Left lung (tissue), 10 donors: ENCODE data around the gene SEC14L1. TPM values are rescaled to one million over a fixed set of nuclear protein-coding genes. Genes with fewer than 3 reads are reported as not detected.

Experiments used
- ATAC-seq: fragments of 200-7000 bp; cut with Tn5 transposase; one replicate; pipeline ENCODE4 v1.9.1; 2020; ENCODE audit warnings: moderate library complexity
- DNase-seq, 4 donors: peaks; one replicate each; pipeline ENCODE4 v3.0.0-alpha.2; 2013 to 2020
- H3K27ac ChIP-seq, 2 donors: fragments of 200-600 bp; sonication (generic) in 1 of 2; one replicate each; pipeline versions ENCODE4 v1.5.0 to v1.8.0; 2020 to 2021
- H3K27me3 ChIP-seq, 2 donors: fragments of 200-600 bp; sonication (generic) in 1 of 2; one replicate each; pipeline versions ENCODE4 v1.5.0 to v1.8.0; 2020 to 2021
- H3K36me3 ChIP-seq, 2 donors: fragments of 200-600 bp; sonication (generic) in 1 of 2; one replicate each; pipeline versions ENCODE4 v1.5.0 to v1.8.0; 2020 to 2021
- H3K4me1 ChIP-seq, 2 donors: fragments of 200-600 bp; one replicate each; pipeline ENCODE4 v1.8.0; 2021
- H3K4me3 ChIP-seq, 2 donors: fragments of 200-600 bp; sonication (generic) in 1 of 2; one replicate each; pipeline versions ENCODE4 v1.5.0 to v1.8.0; 2020 to 2021; ENCODE audit warnings: mild to moderate bottlenecking in 1 of 2
- H3K9me3 ChIP-seq, 2 donors: fragments of 200-600 bp; sonication (generic) in 1 of 2; one replicate each; pipeline versions ENCODE4 v1.5.0 to v1.8.0; 2020 to 2021
- intact Hi-C, 2 donors: fragments of 100-400 bp; cut with DNase I; formaldehyde crosslinking; loops; one replicate each; pipeline versions ENCODE4 v1.11.2 to v1.14.2; 2022
- polyA plus RNA-seq, 6 donors: library from polyadenylated mRNA; unstranded; fragments of 120-200 nt; gene quantifications; one replicate each; pipeline ENCODE4 v1.2.1, GENCODE V29; 2013; ENCODE audit not compliant: insufficient read length in 6 of 6
- total RNA-seq, 2 donors: library from RNA; stranded (reverse); fragmentation: NEBNext Ultra II Directional; extraction: Animal tissue kit (Norgen Biotek cat#: 25700); gene quantifications; one replicate each; pipeline ENCODE4 v1.2.1, GENCODE V29; 2021
- TF ChIP-seq, protein P1 (sequence below), 2 donors: fragments of 200-600 bp; sonication (generic) in 1 of 2; IDR thresholded peaks; one replicate each; pipeline versions ENCODE4 v1.5.0 to v1.8.0; 2021; ENCODE audit warnings: antibody characterized with exemption in 2 of 2
- donor health status: DM: no; HTN: yes; CAD: no.
- donor health status: DM: no; HTN: no; CAD: no.

SEC14L1 gene
- total and polyA plus RNA-seq, 8 donors: 79.0 to 151 (median 84.5) TPM

DNA sequence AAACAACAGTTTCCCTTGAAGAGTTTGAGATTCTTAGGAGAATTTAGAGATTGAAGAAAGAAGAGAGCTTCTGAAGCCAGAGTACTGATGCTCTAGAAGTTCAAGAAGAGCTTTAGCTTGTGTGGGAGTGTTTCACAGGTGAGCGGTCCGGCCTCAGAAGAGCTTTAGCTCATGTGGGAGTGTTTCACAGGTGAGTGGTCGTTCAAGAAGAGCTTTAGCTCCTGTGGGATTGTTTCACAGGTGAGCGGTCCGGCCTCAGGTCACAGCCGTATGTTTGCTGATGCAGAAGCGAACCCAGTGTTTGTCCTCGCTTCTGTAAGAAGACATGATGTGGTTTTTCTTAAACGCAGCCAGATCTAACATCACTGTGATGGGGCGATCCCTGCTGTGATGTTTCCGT lies 76.4 kb downstream of the SEC14L1 start:
- no peaks in the 10 kb centered on the region for H3K9me3 ChIP-seq
- DNase-seq (no peak), ATAC-seq (no peak)
- peaks cover 0 to 73% of the 10 kb centered on the region in 2 donors for H3K36me3 ChIP-seq
- TF ChIP-seq, protein P1, sequence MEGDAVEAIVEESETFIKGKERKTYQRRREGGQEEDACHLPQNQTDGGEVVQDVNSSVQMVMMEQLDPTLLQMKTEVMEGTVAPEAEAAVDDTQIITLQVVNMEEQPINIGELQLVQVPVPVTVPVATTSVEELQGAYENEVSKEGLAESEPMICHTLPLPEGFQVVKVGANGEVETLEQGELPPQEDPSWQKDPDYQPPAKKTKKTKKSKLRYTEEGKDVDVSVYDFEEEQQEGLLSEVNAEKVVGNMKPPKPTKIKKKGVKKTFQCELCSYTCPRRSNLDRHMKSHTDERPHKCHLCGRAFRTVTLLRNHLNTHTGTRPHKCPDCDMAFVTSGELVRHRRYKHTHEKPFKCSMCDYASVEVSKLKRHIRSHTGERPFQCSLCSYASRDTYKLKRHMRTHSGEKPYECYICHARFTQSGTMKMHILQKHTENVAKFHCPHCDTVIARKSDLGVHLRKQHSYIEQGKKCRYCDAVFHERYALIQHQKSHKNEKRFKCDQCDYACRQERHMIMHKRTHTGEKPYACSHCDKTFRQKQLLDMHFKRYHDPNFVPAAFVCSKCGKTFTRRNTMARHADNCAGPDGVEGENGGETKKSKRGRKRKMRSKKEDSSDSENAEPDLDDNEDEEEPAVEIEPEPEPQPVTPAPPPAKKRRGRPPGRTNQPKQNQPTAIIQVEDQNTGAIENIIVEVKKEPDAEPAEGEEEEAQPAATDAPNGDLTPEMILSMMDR (IDR thresholded peaks at IDR 0.05): no peak
- no peaks in the 10 kb centered on the region for H3K27me3 ChIP-seq
- peaks cover 0 to 9% of the 10 kb centered on the region in 2 donors for H3K4me1 ChIP-seq
- intact Hi-C loops: no loop called here
- H3K4me3 ChIP-seq: no peak overlapping the region
- peak overlapping the region in 1 of 2 donors; percentile 23 for H3K27ac ChIP-seq

DNA sequence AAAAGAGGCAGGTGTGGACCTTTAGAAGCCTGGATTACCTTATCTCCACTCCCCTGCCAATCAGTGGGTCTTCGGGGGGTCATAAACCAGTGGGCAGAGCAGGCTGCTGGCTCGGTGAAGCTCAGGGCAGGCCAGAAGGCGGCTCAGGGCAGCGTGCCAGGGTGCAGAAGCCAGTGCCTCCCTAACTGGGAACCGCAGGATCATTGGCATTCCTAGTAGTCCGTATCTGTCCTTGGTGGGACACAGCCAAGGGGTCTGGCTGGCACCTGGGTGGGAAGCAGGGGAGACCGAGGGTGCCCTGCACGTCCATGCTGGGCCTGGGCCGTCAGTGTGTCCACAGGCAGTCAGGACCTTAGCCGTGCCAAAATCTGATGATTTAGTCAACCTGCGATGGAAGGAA lies 76.8 kb downstream of the SEC14L1 start:
- no peak overlapping the region for H3K27ac ChIP-seq
- no peak for DNase-seq

DNA sequence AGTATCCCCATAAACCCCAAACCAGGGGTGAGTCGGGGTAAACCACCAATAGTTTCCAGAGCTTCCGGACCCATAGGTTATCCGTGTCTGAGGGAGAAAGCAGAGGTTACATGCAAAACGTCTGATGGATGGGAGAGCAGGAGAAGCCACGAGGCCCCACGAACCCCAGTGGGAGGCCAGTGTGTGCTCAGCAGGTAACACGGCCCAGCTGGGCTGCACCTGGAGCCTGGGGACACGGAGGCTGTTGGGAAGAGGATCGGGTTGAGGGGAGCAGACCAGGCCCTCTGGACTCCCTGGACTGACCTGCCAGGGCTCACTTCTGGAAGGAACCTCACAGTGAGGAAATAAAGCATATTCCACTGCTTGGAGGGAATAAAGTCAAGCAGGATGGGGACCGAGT lies 78.1 kb downstream of the SEC14L1 start:
- Histone ChIP-seq H3K27ac (no peak overlapping the region), H3K4me3 (no peak overlapping the region), H3K9me3 (no peaks in the 10 kb centered on the region), H3K4me1 (no peaks in the 10 kb centered on the region), H3K27me3 (no peaks in the 10 kb centered on the region), H3K36me3 (peaks cover 0 to 55% of the 10 kb centered on the region in 2 donors)
- DNase-seq (no peak), ATAC-seq (no peak)
- intact Hi-C loops: no loop called here
- TF ChIP-seq, protein P1 (IDR thresholded peaks at IDR 0.05): no peak

More for the DNA sequence above, 76.8 kb downstream of the SEC14L1 start:
- H3K36me3 ChIP-seq: peaks cover 0 to 69% of the 10 kb centered on the region in 2 donors
- no peak overlapping the region for H3K4me3 ChIP-seq
- no peaks in the 10 kb centered on the region for H3K9me3 ChIP-seq
- H3K4me1 ChIP-seq: peaks cover 0 to 8% of the 10 kb centered on the region in 2 donors
- intact Hi-C loops: no loop called here
- TF ChIP-seq, protein P1 (IDR thresholded peaks at IDR 0.05): no peak
- ATAC-seq: no peak
- no peaks in the 10 kb centered on the region for H3K27me3 ChIP-seq

DNA sequence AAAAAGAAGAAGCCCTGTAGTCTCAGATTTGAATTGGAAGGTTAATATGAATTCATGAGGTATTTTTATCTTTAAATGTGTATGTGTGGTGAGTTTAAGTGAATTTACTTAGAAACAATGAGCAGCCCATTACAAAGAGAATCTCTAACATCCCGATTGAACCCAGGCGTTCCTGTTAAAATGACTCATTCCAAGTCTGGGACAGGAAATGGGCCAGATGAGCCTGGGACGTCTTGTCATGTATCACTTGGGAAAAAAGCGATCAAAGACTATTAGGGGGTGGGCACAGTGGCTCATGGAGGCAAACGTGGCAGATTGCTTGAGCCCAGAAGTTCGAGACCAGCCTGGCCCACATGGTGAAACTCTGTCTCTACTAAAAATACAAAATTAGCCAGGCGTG lies 81.6 kb downstream of the SEC14L1 start:
- no peak overlapping the region for H3K4me3 ChIP-seq

DNA sequence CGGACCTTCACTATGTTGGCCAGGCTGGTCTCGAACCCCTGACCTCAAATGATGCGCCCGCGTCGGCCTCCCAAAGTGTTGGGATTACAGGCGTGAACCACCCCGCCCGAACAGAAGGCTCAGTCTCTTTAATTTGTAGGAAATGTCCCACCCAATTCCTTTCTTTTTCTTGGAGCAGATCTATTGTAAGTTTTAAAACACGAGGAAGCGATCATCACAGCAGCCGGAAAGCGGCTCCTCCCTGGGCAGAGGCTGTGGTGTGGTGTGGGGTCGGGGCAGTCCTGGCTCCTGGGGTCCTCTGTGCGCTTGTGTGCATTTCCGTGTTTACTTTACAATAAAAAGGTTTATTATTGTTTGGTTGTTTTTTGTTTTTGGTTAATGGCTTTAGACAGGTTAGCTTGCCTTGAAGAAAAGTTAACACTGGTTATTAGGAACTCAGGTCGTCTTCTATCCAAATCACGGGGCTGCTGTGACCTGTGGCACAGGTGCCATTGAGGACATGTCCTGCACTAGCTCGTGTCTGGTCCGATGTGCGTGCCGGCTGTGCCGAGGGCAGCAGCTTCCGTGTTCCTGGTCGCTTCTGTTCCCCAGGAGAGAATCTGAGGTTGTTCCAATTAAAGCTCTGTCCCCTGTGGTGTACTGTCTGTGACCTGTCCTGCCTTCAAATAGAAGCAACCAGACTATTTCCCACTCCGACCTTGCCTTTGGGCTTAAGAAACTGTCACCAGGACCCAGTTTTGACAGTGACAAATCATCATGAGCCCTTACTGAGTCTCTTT lies 83.1 kb downstream of the SEC14L1 start:
- Histone ChIP-seq H3K9me3 (peaks cover 0 to 11% of the 10 kb centered on the region in 2 donors), H3K36me3 (peaks cover 0 to 13% of the 10 kb centered on the region in 2 donors), H3K27me3 (no peaks in the 10 kb centered on the region), H3K27ac (peak overlapping the region; percentile 48 to 49), H3K4me3 (no peak overlapping the region), H3K4me1 (no peaks in the 10 kb centered on the region)
- ATAC-seq (no peak), DNase-seq (no peak)
- intact Hi-C loops: no loop called here
- TF ChIP-seq, protein P1 (IDR thresholded peaks at IDR 0.05): no peak

More for the DNA sequence above, 81.6 kb downstream of the SEC14L1 start:
- DNase-seq (no peak), ATAC-seq (no peak)
- Histone ChIP-seq H3K4me1 (no peaks in the 10 kb centered on the region), H3K27ac (no peak overlapping the region), H3K36me3 (peaks cover 0 to 28% of the 10 kb centered on the region in 2 donors), H3K27me3 (no peaks in the 10 kb centered on the region), H3K9me3 (peaks cover 0 to 11% of the 10 kb centered on the region in 2 donors)
- intact Hi-C loops: no loop called here
- TF ChIP-seq, protein P1 (IDR thresholded peaks at IDR 0.05): no peak
